HG03280 (cell line): ENCODE data around the gene TANGO2.

Experiments used
- ATAC-seq: cut with Tn5 transposase; IDR thresholded peaks from one replicate; pipeline ENCODE4 v1.9.1; 2021; ENCODE audit warnings: mild to moderate bottlenecking, moderate library complexity; ENCODE audit not compliant: unreplicated experiment

TANGO2 gene

GRCh38 chr22:20039683-20040325 is 18.9 kb downstream of the TANGO2 start:
- ATAC-seq, result no peak

- ATAC-seq, result no peak
These were observed 19.7 kb downstream of the TANGO2 start for GRCh38 chr22:20040327-20041200.

- no peak for ATAC-seq
These were observed 22.4 kb downstream of the TANGO2 start for GRCh38 chr22:20043057-20043996.

- no peak for ATAC-seq
These were observed 23.1 kb downstream of the TANGO2 start for GRCh38 chr22:20043997-20044342.

GRCh38 chr22:20044495-20045151 is 23.7 kb downstream of the TANGO2 start:
- no peak for ATAC-seq

GRCh38 chr22:20046730-20047129 is 25.8 kb downstream of the TANGO2 start:
- no peak for ATAC-seq

- no peak for ATAC-seq
These were observed 31.0 kb downstream of the TANGO2 start for GRCh38 chr22:20051927-20052308.

GRCh38 chr22:20052309-20053259 is 31.7 kb downstream of the TANGO2 start:
- ATAC-seq, result no peak

GRCh38 chr22:20053407-20054033 is 32.6 kb downstream of the TANGO2 start:
- ATAC-seq, result no peak

- no peak for ATAC-seq
These were observed 33.1 kb downstream of the TANGO2 start for GRCh38 chr22:20054034-20054427.

GRCh38 chr22:20054485-20054884 is 33.6 kb downstream of the TANGO2 start:
- no peak for ATAC-seq

GRCh38 chr22:20055144-20055543 is 34.2 kb downstream of the TANGO2 start:
- no peak for ATAC-seq

GRCh38 chr22:20055654-20056053 is 34.7 kb downstream of the TANGO2 start:
- no peak for ATAC-seq

GRCh38 chr22:20056161-20056560 is 35.3 kb downstream of the TANGO2 start:
- no peak for ATAC-seq

- ATAC-seq, result no peak
These were observed 35.9 kb downstream of the TANGO2 start for GRCh38 chr22:20056696-20057386.

GRCh38 chr22:20057596-20058268 is 36.8 kb downstream of the TANGO2 start:
- ATAC-seq, result no peak

- no peak for ATAC-seq
These were observed 38.3 kb downstream of the TANGO2 start for GRCh38 chr22:20058989-20059770.
